Epithelial cell of proximal tubule (primary cell): Measurements from ENCODE around the gene TEKT3. TPM values are rescaled to one million over a fixed set of nuclear protein-coding genes. Genes with fewer than 3 reads are reported as not detected.

ENCODE experiments used
- DNase-seq: peaks from one replicate; pipeline ENCODE4 v3.0.0-alpha.2; 2011; ENCODE audit warnings: low read depth
- H3K4me3 ChIP-seq: 2 replicates; pipeline ENCODE4 v1.5.1; 2011; ENCODE audit warnings: low read depth, mild to moderate bottlenecking, low read length
- total RNA-seq: library from RNA; depleted of rRNA; stranded (reverse); fragments of >200 nt; gene quantifications from 2 replicates; pipeline ENCODE4 v1.2.3, GENCODE V29; 2015
- TF ChIP-seq, protein P1 (sequence below): conservative IDR thresholded peaks from 2 replicates; pipeline ENCODE4 v1.5.1; 2012; ENCODE audit warnings: low read depth, mild to moderate bottlenecking, low read length

The TEKT3 gene
- total RNA-seq, 1 donor from 2014 or later = not detected

- H3K4me3 ChIP-seq = no peak overlapping the region
- TF ChIP-seq, protein P1, sequence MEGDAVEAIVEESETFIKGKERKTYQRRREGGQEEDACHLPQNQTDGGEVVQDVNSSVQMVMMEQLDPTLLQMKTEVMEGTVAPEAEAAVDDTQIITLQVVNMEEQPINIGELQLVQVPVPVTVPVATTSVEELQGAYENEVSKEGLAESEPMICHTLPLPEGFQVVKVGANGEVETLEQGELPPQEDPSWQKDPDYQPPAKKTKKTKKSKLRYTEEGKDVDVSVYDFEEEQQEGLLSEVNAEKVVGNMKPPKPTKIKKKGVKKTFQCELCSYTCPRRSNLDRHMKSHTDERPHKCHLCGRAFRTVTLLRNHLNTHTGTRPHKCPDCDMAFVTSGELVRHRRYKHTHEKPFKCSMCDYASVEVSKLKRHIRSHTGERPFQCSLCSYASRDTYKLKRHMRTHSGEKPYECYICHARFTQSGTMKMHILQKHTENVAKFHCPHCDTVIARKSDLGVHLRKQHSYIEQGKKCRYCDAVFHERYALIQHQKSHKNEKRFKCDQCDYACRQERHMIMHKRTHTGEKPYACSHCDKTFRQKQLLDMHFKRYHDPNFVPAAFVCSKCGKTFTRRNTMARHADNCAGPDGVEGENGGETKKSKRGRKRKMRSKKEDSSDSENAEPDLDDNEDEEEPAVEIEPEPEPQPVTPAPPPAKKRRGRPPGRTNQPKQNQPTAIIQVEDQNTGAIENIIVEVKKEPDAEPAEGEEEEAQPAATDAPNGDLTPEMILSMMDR = no peak
- no peak for DNase-seq
These were observed 40.3 kb upstream of the TEKT3 start for GRCh38 chr17:15381707-15382106.

GRCh38 chr17:15380446-15380845 lies 39.0 kb upstream of the TEKT3 start:
- DNase-seq = no peak
- TF ChIP-seq, protein P1 = no peak

DNA sequence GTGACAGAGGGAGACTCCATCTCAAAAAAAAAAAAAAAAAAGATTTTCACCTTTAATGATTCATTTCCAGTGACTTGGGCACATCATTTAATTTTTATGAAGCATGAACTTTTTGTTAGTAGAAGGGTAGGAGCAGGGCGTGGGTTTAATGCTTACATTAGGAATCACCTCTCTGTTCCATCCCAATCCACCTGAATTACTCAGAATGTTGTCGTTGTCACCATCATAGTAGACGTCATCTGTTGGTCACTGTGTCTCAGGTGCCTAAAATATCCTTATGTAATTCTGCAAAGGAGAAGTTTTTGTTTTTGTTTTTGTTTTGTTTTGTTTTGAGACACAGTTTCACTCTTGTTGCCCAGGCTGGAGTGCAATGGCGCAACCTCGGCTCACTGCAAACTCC lies 38.3 kb upstream of the TEKT3 start:
- H3K4me3 ChIP-seq = no peak overlapping the region
- TF ChIP-seq, protein P1 = no peak
- no peak for DNase-seq

More at GRCh38 chr17:15380446-15380845, 39.0 kb upstream of the TEKT3 start:
- no peak overlapping the region for H3K4me3 ChIP-seq

DNA sequence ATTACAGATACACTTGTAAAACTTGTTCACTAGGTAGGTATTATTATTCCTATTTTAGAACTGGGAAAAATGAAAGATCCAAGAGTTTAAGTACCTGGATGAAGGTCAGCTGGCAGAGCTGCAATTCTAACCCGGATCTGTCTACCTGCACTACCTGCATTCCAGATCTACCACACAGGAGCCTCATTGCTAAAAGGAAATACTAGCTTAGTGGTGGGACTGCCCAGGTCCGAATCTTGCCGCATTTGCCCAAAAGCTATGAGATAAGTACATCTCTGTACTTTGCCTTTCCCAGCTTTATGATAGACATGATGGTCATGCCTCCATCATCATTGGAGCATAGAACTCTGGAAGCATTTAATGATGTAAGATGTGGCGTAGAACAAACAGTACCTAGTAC lies 36.8 kb upstream of the TEKT3 start:
- no peak overlapping the region for H3K4me3 ChIP-seq
- DNase-seq = no peak
- TF ChIP-seq, protein P1 = no peak

- TF ChIP-seq, protein P1 = no peak
- no peak overlapping the region for H3K4me3 ChIP-seq
- DNase-seq = no peak
These were observed 36.2 kb upstream of the TEKT3 start for GRCh38 chr17:15377616-15378015.

DNA sequence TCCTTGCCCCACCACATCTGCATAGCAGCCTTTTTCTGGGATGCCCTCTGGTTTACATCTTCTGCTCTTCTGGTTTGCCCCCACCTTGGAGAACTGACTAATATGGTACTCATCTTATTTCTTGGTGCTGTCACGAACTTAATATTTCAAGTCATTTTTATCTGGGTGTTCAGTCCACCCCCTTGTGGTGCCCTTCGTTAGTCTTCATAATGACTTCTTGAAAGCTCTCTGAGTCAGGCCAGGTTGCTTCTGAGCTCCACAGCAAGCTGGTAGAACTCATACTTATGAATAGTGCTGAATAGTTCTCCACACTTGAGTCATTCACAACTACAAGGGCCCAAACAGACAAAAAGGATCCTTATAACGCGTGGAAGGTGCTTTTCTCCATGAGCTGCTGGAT lies 35.8 kb upstream of the TEKT3 start:
- TF ChIP-seq, protein P1 = no peak
- H3K4me3 ChIP-seq = no peak overlapping the region
- DNase-seq = no peak

- TF ChIP-seq, protein P1 = no peak
- no peak for DNase-seq
- H3K4me3 ChIP-seq = no peak overlapping the region
These were observed 30.2 kb upstream of the TEKT3 start for GRCh38 chr17:15371376-15372130.
